Cardiac fibroblast (primary cell): ENCODE measurements around the gene ROBO1.

Experiments used
- DNase-seq, 2 donors: peaks; one replicate each; pipeline versions ENCODE4 v3.0.0 to v3.0.0-alpha.2; 2010; ENCODE audit warnings: low read depth in 2 of 2
- H3K4me3 ChIP-seq, 2 donors: replicated peaks in 1 of 2; 1 replicate in 1 of 2; 2 replicates in 1 of 2; pipeline ENCODE4 v1.5.1; 2011; ENCODE audit warnings: low read depth in 2 of 2, low read length in 2 of 2, mild to moderate bottlenecking in 2 of 2, moderate library complexity in 1 of 2
- TF ChIP-seq, protein P1 (sequence below): IDR thresholded peaks from one replicate; pipeline ENCODE4 v1.5.1; 2011; ENCODE audit warnings: low read depth, mild to moderate bottlenecking, low read length, inconsistent platforms

ROBO1 gene

DNA sequence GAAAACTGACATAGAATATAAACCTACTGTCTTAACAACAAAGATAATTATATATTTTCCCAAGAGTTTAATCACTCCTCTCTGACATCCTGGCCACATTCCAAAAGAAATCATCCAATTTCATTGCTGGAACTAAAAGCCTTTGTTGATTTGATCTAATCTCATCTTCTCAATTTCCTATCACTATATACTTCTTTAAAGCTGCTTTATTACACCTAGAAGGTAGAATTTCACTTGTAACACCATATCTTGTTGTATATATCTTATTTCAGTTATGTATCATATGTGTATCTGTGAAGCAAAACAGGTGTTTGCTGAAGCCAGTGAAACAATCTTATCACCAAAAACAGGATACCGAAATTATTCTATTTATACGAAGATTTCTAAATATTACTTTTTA, 740.2 kb downstream of the ROBO1 start:
- DNase-seq = no peak
- TF ChIP-seq, protein P1, sequence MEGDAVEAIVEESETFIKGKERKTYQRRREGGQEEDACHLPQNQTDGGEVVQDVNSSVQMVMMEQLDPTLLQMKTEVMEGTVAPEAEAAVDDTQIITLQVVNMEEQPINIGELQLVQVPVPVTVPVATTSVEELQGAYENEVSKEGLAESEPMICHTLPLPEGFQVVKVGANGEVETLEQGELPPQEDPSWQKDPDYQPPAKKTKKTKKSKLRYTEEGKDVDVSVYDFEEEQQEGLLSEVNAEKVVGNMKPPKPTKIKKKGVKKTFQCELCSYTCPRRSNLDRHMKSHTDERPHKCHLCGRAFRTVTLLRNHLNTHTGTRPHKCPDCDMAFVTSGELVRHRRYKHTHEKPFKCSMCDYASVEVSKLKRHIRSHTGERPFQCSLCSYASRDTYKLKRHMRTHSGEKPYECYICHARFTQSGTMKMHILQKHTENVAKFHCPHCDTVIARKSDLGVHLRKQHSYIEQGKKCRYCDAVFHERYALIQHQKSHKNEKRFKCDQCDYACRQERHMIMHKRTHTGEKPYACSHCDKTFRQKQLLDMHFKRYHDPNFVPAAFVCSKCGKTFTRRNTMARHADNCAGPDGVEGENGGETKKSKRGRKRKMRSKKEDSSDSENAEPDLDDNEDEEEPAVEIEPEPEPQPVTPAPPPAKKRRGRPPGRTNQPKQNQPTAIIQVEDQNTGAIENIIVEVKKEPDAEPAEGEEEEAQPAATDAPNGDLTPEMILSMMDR = no peak
- no peak overlapping the region for H3K4me3 ChIP-seq

DNA sequence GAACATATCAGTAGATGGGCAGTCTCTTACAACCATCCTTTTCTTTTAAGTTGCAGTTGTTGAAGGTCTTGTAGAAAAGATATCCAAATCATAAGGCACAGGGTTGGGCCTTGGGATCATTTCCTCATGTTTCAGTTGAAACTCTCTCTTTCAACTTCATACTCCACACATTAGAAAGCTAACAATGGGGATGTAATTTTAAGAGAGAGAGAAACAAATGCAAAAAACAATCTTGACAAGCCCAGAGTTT, 747.9 kb downstream of the ROBO1 start:
- no peak for DNase-seq
- H3K4me3 ChIP-seq = peak overlapping the region in 1 of 2 donors; percentile 94
- TF ChIP-seq, protein P1 = no peak

DNA sequence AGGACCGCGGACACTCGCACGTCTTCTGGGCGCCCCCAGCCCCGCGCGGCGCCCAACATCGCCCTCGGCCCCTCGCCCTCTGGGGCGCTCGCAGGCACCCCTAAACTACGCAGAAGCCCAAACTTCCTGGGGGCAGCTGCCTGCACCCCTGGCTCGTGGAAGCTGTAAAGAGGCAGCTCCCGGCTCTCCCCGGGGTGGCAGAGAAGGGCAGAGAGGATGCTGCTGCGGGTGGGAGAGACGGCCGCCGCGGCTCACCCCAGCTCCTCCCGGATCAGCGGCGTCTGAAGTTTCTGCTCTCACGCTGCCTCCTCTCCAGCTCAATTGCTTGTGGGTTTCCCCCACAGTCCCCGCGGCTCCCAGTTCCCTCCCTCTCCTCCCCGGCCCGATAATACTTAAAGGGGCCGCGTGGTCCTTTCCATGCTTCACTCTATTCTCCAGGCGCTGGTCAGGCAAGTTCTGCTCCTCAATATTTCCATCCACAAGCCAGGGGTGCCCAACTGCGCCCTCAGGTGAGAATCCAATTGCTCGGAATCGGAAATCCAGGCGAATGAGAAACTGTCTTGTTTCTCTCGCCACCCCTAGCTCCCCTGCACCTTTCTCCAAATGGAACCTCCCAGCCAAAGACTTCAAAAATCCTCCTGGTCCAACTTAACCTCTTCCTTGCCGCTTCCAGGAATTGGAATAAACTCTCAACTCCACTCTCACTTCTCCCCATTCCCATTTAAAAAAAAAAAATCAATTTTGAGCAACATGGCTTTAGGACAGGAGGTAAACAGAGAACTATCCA, 748.5 kb downstream of the ROBO1 start:
- H3K4me3 ChIP-seq = peak overlapping the region; percentile 84 to 94
- DNase-seq = peak; percentile 94 to 95
- TF ChIP-seq, protein P1 = no peak

DNA sequence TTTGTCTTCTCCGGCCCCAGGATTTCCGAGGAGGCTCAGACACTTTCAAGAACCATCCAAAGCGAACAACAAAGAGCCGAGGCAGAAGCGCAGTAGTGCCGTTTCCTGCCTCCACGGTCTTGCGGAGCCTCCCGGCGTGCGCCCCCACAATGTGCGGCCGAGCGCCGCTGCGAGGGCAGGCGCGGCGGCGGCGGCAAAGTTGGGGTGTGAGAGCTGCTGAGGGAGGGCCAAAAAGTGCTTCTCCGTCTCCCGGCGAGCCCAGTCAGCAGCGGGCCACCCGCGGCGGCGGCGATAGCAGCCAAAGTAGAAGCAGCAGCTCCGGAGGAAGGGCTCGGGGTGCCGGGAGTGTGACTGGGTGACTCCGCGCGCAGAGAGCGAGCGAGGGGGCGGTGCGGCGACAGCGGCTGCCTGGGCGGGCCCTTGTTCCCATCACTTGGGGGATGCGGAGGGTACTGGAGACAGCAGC, 749.1 kb downstream of the ROBO1 start:
- TF ChIP-seq, protein P1 = no peak
- H3K4me3 ChIP-seq = peak overlapping the region; percentile 84 to 94
- DNase-seq = peak; percentile 70 to 78

DNA sequence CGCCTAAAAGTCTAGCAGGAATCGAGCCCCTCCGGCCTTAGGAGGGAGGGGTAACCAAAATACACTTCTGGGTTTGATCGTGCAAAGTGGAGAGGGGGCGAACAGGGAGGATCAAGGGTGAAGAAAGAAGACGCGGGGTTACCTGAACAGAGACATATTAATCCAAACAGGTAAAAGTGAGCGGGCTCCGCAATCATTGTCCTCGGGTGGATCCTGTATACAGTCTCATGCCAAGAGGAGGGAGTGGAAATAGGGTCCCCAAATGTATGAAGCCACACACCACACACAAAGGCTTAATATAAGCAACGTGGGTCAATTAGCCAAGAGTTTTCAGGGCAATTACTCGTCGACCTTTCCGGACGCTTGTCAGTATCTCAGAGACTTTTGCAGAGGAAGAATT, 749.5 kb downstream of the ROBO1 start:
- peak overlapping the region; percentile 84 to 94 for H3K4me3 ChIP-seq
- no peak for DNase-seq
- TF ChIP-seq, protein P1 = no peak

DNA sequence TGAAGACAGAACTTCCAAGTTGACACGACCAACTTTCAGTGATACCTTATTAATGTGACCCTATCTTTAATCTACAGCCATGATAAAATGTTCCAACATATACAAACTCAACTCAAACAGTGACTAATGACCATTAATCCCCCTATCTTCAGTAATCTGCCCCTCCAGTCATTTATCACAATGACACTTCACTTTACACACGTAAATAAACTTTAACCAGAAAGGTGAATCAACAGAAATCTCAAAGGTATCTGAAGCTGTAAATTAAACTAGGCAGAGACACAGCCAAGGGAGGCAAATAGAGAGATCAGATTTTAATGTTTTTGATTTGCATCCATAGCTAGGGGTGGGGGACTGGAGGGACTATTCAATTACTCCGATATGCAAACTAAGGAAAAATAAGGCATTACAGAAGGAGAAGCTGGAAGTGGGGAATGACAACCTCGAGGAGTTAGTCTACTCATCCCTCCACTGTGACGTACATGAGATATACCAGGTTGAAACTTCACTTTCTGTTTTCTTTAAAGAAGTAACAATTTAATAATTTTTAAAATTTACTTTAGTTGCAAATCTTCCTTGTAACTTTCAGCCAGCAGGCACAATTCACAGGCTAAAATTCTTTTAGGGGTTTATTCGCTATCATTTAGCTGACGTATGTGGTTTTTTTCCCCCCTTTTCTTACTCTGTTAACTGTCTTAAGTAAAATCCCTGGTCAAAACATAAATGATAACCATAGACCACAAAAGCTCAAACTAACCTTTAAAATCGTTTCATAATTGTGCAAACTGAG, 751.0 kb downstream of the ROBO1 start:
- peak overlapping the region; percentile 84 to 94 for H3K4me3 ChIP-seq
- peak in 1 of 2 donors; percentile 35 for DNase-seq
- TF ChIP-seq, protein P1 = no peak
